NB4 (cell line): ENCODE data around the gene GADD45A.

Experiments
- CTCF ChIP-seq: IDR thresholded peaks from one replicate; pipeline ENCODE4 v1.5.1; 2012; ENCODE audit warnings: low read depth, low read length
- POLR2A ChIP-seq: IDR thresholded peaks from 2 replicates; pipeline ENCODE4 v1.6.1; 2011; ENCODE audit warnings: mild to moderate bottlenecking; ENCODE audit not compliant: insufficient read length; ENCODE audit errors: extremely low read depth

GRCh38 chr1:67648582-67649326 is 36.2 kb upstream of the GADD45A start:
- TF ChIP-seq POLR2A (no peak), CTCF (no peak)
